ENCODE results near the gene THSD7A.

GRCh38 chr7:11767148-11767547 lies 64.8 kb downstream of the THSD7A start:
- TF ChIP-seq CTCF (conservative IDR thresholded peaks at IDR 0.05) = no peak
- no peak for TF ChIP-seq ZFX (IDR thresholded peaks at IDR 0.05)

Data from C4-2B (cell line).